GM18517 (cell line): ENCODE measurements around the gene JADE2.

Experiments used
- ATAC-seq: cut with Tn5 transposase; IDR thresholded peaks from one replicate; pipeline ENCODE4 v1.9.1; 2021; ENCODE audit warnings: mild to moderate bottlenecking, moderate library complexity; ENCODE audit not compliant: unreplicated experiment

Gene JADE2

DNA sequence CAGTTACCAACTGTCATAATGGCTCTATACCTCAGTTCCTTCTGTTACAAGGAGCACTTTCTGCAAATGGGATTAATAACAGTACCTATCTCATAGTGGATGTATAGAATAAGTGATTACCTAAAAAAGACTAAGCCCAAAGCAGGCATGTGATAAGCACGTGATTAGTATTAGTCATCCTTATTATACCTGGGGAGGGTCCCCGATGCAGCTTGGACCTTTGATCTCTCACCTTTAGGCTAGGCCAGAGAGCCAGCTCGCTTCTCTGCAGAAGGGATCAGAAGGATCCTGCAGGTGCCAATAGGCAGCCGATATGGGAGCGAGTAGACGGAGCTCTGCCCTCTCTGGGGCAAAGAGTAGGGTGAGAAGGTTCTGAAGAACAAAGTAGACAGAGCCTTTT is 4.0 kb downstream of the JADE2 start:
- no peak for ATAC-seq

DNA sequence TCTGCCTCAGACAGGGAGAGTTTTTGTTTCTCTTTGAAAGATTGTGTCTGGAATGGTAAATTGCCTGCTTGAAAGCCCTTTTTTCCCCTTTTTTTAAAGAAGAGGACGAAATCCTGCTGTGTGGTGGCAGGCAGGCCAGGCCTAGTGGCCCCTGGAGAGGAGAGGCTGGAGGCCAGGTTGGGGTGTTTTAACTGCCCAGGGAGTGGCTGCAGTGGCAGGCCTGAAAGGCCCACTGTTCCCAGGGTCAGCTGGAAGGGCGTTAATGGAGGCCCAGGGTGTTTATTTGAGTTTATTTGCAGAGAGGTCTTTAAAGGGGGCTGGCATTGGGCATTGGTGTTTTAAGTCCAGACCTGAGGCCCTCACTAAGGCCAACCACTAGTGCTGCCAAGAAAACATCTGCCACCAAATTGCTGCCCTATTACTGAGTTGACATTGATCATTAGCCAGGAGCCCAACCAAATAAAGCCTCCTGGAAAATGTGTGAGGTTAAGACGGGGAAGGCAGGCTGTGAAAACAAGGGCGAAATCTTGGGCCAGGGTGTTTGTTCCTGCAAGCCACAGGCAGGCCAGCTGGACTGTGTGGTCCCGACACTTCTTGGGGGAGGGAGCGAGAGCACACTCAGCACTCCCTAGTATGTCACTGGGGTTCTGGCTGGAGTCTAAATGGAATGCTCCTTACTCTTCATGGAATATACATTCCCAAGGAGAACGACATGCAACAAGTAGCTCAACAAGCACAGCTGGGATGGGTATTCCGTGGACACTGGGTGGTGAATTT is 5.0 kb downstream of the JADE2 start:
- no peak for ATAC-seq

GRCh38 chr5:134533115-134533815 is 7.8 kb downstream of the JADE2 start:
- no peak for ATAC-seq

DNA sequence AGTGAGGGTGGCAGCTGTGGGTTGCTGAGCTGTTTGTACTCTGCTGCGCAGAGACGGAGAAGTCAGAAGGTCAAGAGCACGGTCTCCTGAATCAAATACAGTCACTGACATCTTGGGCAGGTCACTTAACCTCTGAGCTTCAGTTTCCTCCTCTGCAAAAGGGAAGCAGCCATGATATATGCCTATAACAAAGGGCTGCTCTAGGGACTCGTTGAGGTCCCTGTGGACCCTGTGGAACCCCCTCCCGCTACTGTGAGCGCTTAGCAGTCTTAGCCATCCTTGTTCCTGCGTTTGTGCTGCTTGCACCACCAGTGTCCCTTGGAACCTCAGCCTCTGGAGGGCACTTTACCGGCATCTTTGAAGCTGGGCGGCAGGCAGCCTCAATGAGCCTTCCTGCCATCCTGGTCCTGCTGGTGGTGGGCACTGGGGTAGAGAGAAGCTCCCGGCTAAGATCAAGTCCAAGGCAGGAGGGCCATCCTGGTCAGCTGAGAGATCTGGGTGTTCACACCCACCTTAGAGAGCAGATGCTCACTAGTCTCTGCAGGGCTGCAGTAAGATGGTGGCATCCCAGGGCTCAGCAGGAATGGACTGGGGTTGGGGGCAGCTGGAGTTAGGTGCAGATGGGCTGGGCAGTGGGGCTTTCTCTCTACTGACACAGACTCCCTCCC is 8.7 kb downstream of the JADE2 start:
- ATAC-seq = no peak

GRCh38 chr5:134534726-134535110 is 9.2 kb downstream of the JADE2 start:
- no peak for ATAC-seq

DNA sequence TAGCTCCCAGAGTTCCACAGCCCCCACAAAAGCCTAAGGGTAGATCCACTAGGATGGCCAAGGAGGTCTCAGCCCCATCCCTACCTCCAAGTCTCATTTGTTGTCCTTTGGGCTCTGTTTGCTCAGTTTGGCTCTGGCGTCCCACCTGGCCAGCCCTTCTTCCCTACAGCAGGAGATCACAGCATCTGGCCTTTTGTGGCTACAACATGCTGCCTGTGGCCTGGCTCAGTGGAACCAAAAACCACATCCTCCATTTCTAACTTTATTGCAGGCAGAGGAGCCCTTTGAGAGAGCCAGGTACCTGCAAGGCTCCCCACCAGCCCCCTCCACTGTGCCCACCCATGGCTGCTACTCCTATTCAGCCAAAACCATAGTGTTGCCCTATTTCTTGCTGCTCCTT is 11.4 kb downstream of the JADE2 start:
- no peak for ATAC-seq

GRCh38 chr5:134537297-134537696 is 11.8 kb downstream of the JADE2 start:
- no peak for ATAC-seq

DNA sequence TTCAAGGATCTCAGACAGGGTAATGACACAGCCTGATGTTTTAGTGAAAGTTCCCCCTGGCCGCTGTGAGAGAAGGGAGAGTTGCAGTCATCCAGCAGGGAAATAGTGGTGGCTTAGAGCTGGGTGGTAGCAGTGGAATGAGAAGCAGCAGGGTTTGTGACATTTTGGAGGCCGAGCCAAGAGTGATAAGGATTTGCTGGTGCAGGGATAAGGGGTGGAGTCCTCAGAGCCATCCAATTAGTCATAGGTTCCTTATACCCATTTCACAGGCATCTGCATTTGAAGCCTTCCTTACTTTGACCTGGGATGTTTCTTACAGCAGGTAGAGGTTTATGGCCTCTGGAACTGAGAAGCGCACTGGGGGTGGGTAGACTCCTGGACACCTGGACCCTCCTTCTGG is 12.8 kb downstream of the JADE2 start:
- no peak for ATAC-seq

- ATAC-seq = no peak
Observed at GRCh38 chr5:134539732-134540131, 14.3 kb downstream of the JADE2 start.

- ATAC-seq = no peak
Observed at GRCh38 chr5:134540747-134541733, 15.6 kb downstream of the JADE2 start.

DNA sequence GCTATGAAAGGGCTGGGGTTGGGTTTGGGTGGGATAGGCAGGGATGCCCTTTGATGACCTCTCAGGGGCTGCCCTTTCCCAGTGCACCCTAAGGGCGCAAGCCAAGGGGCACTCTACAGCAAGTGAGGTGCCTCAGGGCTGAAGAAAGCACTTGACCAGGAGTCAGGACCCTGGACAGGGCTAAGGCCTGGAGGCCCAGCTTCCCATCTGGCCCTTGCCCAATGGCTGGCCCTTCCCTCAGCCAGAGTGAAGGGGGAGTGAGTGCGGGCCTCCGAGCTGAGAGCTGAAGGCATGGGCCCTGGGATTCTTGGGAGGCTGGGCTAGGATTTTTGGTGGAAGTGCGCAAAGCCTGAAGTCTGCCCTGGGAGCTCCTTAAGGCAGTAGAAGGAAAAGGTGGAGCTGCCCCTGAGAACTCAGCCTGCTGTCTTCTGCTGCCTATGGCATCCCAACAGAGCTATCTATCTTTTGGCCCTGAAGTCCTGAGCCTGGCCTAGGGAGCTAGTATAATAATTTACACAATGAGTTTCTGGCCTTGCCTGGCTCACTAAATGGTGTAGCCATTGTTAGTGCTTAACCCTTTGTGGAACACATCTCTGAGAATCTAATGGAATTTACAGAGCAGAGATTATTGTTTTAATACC is 16.4 kb downstream of the JADE2 start:
- ATAC-seq = no peak

GRCh38 chr5:134543820-134544614 is 18.5 kb downstream of the JADE2 start:
- ATAC-seq = peak; percentile 47

- ATAC-seq = no peak
Observed at GRCh38 chr5:134545070-134545868, 19.8 kb downstream of the JADE2 start.

DNA sequence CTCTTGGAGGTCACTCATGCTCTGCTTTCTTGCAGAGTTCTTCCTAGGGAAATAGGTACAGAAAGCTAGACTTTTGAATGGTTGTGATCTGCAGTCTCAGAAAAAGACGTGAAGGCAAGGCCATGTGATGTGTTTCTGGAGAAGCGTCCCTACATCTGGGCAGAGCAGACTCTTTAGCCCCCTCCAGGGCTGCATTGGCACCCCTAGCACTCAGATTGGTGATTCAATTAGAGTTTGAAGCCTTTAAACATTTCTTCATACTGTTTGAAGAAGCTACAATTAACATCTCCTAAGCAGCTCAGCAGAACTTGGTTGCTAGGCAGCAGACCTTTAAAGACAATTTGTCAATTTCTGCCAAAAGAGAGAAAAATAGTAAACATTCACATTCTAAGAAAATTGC is 21.6 kb downstream of the JADE2 start:
- ATAC-seq = no peak

- ATAC-seq = no peak
Observed at GRCh38 chr5:134547579-134547978, 22.1 kb downstream of the JADE2 start.

GRCh38 chr5:134547999-134548658 is 22.7 kb downstream of the JADE2 start:
- ATAC-seq = no peak

GRCh38 chr5:134549714-134550113 is 24.2 kb downstream of the JADE2 start:
- ATAC-seq = no peak
